ENCODE measurements around the gene GABBR2. TPM values are rescaled to one million over a fixed set of nuclear protein-coding genes. Genes with fewer than 3 reads are reported as not detected.

The GABBR2 gene
- total and polyA plus RNA-seq, 9 of the 15 experiments (the other 6 are each of a cell fraction or from before 2014, with no cell fraction given), result 0.15 to 1.9 (median 0.32) TPM

- TF ChIP-seq CHD7 (IDR thresholded peaks at IDR 0.05; ENCODE audit: low read depth, low read length) (no peak), NFE2 (IDR thresholded peaks at IDR 0.05; ENCODE audit: low read depth) (peak; percentile 29; the same call in 1 of the 2 replicates), ZNF239 (CRISPR knock-in tag; IDR thresholded peaks at IDR 0.05) (no peak), U2AF2 (optimal IDR thresholded peaks at IDR 0.05; ENCODE audit: low read depth, low read length) (no peak), EZH2 (IDR thresholded peaks at IDR 0.05; ENCODE audit: borderline replicate concordance, low read depth, low read length) (no peak), NKRF (IDR thresholded peaks at IDR 0.05; ENCODE audit: borderline replicate concordance) (no peak), ZNF780A (CRISPR knock-in tag; IDR thresholded peaks at IDR 0.05) (no peak)
- TF ChIP-seq, protein P1, sequence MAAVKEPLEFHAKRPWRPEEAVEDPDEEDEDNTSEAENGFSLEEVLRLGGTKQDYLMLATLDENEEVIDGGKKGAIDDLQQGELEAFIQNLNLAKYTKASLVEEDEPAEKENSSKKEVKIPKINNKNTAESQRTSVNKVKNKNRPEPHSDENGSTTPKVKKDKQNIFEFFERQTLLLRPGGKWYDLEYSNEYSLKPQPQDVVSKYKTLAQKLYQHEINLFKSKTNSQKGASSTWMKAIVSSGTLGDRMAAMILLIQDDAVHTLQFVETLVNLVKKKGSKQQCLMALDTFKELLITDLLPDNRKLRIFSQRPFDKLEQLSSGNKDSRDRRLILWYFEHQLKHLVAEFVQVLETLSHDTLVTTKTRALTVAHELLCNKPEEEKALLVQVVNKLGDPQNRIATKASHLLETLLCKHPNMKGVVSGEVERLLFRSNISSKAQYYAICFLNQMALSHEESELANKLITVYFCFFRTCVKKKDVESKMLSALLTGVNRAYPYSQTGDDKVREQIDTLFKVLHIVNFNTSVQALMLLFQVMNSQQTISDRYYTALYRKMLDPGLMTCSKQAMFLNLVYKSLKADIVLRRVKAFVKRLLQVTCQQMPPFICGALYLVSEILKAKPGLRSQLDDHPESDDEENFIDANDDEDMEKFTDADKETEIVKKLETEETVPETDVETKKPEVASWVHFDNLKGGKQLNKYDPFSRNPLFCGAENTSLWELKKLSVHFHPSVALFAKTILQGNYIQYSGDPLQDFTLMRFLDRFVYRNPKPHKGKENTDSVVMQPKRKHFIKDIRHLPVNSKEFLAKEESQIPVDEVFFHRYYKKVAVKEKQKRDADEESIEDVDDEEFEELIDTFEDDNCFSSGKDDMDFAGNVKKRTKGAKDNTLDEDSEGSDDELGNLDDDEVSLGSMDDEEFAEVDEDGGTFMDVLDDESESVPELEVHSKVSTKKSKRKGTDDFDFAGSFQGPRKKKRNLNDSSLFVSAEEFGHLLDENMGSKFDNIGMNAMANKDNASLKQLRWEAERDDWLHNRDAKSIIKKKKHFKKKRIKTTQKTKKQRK (IDR thresholded peaks at IDR 0.05; ENCODE audit: borderline replicate concordance, low read depth, low read length), result no peak
- TF ChIP-seq, protein P2, sequence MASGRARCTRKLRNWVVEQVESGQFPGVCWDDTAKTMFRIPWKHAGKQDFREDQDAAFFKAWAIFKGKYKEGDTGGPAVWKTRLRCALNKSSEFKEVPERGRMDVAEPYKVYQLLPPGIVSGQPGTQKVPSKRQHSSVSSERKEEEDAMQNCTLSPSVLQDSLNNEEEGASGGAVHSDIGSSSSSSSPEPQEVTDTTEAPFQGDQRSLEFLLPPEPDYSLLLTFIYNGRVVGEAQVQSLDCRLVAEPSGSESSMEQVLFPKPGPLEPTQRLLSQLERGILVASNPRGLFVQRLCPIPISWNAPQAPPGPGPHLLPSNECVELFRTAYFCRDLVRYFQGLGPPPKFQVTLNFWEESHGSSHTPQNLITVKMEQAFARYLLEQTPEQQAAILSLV (tag; IDR thresholded peaks at IDR 0.05), result no peak
Measured at GRCh38 chr9:98375138-98375726, 333.5 kb downstream of the GABBR2 start (continued).

Measured in K562 (cell line).